Measurements from ENCODE around the gene FAM118B. TPM values are rescaled to one million over a fixed set of nuclear protein-coding genes. Genes with fewer than 3 reads are reported as not detected.

FAM118B gene
- polyA plus RNA-seq, 1 experiment = 14.2 TPM

- POLR2A ChIA-PET = no interaction called here
- no peak overlapping the region for H3K4me3 ChIP-seq (ENCODE audit: low read depth, low read length)
- DNase-seq (ENCODE audit: low read depth) = no peak
- H3K27me3 ChIP-seq (ENCODE audit: control insufficient read depth, insufficient read depth, low read length) = no peaks in the 10 kb centered on the region
- TF ChIP-seq, protein P1, sequence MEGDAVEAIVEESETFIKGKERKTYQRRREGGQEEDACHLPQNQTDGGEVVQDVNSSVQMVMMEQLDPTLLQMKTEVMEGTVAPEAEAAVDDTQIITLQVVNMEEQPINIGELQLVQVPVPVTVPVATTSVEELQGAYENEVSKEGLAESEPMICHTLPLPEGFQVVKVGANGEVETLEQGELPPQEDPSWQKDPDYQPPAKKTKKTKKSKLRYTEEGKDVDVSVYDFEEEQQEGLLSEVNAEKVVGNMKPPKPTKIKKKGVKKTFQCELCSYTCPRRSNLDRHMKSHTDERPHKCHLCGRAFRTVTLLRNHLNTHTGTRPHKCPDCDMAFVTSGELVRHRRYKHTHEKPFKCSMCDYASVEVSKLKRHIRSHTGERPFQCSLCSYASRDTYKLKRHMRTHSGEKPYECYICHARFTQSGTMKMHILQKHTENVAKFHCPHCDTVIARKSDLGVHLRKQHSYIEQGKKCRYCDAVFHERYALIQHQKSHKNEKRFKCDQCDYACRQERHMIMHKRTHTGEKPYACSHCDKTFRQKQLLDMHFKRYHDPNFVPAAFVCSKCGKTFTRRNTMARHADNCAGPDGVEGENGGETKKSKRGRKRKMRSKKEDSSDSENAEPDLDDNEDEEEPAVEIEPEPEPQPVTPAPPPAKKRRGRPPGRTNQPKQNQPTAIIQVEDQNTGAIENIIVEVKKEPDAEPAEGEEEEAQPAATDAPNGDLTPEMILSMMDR (IDR thresholded peaks at IDR 0.05; ENCODE audit: insufficient read depth, low read depth, low read length) = no peak
- CTCF ChIA-PET = interaction anchor here (0.6 kb wide), 1 partner anchor 353 kb away, joined by 3 read pairs; no protein-coding TSS in a partner anchor
- peaks cover 17% of the 10 kb centered on the region for H3K36me3 ChIP-seq (ENCODE audit: control insufficient read depth, insufficient read depth, low read length)
These were observed 85.4 kb downstream of the FAM118B start for GRCh38 chr11:126297004-126297403.

- TF ChIP-seq, protein P1 (IDR thresholded peaks at IDR 0.05; ENCODE audit: insufficient read depth, low read depth, low read length) = no peak
- no peaks in the 10 kb centered on the region for H3K27me3 ChIP-seq (ENCODE audit: control insufficient read depth, insufficient read depth, low read length)
- ChIA-PET POLR2A (interaction anchor here (0.8 kb wide), 1 partner anchor 15 kb away, joined by 4 read pairs; no protein-coding TSS in a partner anchor), CTCF (interaction anchor here (0.6 to 1.0 kb wide), 4 partner anchors 12 to 177 kb away, joined by 3 to 4 read pairs (median 3); no protein-coding TSS in a partner anchor)
- H3K4me3 ChIP-seq (ENCODE audit: low read depth, low read length) = peak within 1 kb of the TSS; percentile 69
- no peaks in the 10 kb centered on the region for H3K36me3 ChIP-seq (ENCODE audit: control insufficient read depth, insufficient read depth, low read length)
- peak; percentile 73 for DNase-seq (ENCODE audit: low read depth)
These were observed 92.3 kb downstream of the FAM118B start, which contains the start of gene DCPS for GRCh38 chr11:126303623-126304456. Gene DCPS (plus strand): TSS chr11:126304060. CDS start chr11:126304081, 21 bp downstream.

- Histone ChIP-seq H3K4me3 (ENCODE audit: low read depth, low read length) (peak overlapping the region; percentile 69), H3K36me3 (ENCODE audit: control insufficient read depth, insufficient read depth, low read length) (no peaks in the 10 kb centered on the region), H3K27me3 (ENCODE audit: control insufficient read depth, insufficient read depth, low read length) (no peaks in the 10 kb centered on the region)
- TF ChIP-seq, protein P1 (IDR thresholded peaks at IDR 0.05; ENCODE audit: insufficient read depth, low read depth, low read length) = no peak
- CTCF ChIA-PET = interaction anchor here (0.6 to 1.0 kb wide), 4 partner anchors 11 to 177 kb away, joined by 3 to 4 read pairs (median 3); no protein-coding TSS in a partner anchor
- POLR2A ChIA-PET = interaction anchor here (0.8 kb wide), 1 partner anchor 14 kb away, joined by 4 read pairs; no protein-coding TSS in a partner anchor
- DNase-seq (ENCODE audit: low read depth) = no peak
These were observed 93.0 kb downstream of the FAM118B start for GRCh38 chr11:126304457-126305075.

DNA sequence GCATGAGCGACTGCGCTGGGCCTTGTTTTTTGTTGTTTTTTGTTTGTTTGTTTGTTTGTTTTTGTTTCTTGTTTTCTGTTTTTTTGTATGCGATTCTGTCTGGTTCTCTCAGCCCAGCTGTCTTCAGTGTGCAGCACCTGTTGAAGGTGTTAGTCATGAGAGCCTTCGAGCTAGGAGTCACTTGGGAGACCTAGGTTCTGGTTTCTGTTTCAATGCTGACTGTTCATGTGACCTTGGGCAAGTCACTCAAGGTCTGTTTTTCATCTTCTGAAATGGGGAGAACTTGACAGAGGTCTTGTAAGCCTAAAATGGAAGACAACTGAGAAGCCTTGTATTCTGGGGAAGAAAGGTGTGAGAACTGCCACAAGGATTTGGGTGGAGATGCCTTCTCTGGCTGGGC is 94.1 kb downstream of the FAM118B start:
- Histone ChIP-seq H3K4me3 (ENCODE audit: low read depth, low read length) (no peak overlapping the region), H3K27me3 (ENCODE audit: control insufficient read depth, insufficient read depth, low read length) (no peaks in the 10 kb centered on the region), H3K36me3 (ENCODE audit: control insufficient read depth, insufficient read depth, low read length) (peaks cover 1% of the 10 kb centered on the region; the same call in 1 of the 2 replicates)
- no peak for DNase-seq (ENCODE audit: low read depth)
- TF ChIP-seq, protein P1 (IDR thresholded peaks at IDR 0.05; ENCODE audit: insufficient read depth, low read depth, low read length) = no peak
- POLR2A ChIA-PET = no interaction called here
- CTCF ChIA-PET = interaction anchor here (0.8 to 1.0 kb wide), 2 partner anchors 175 kb away, joined by 3 read pairs; no protein-coding TSS in a partner anchor

- TF ChIP-seq, protein P1 (IDR thresholded peaks at IDR 0.05; ENCODE audit: insufficient read depth, low read depth, low read length) = peak; percentile 63
- DNase-seq (ENCODE audit: low read depth) = no peak
- H3K36me3 ChIP-seq (ENCODE audit: control insufficient read depth, insufficient read depth, low read length) = peaks cover 1% of the 10 kb centered on the region; the same call in 1 of the 2 replicates
- no peaks in the 10 kb centered on the region for H3K27me3 ChIP-seq (ENCODE audit: control insufficient read depth, insufficient read depth, low read length)
- ChIA-PET CTCF (interaction anchor here (0.7 to 5.2 kb wide), 12 partner anchors 9 to 279 kb away, joined by 3 to 44 read pairs (median 4); partner anchors contain the start of gene ST3GAL4), POLR2A (no interaction called here)
- H3K4me3 ChIP-seq (ENCODE audit: low read depth, low read length) = no peak overlapping the region
These were observed 96.1 kb downstream of the FAM118B start for GRCh38 chr11:126307706-126308105.

Data from BJ (cell line).